ENCODE measurements around the gene ERBB4. TPM values are rescaled to one million over a fixed set of nuclear protein-coding genes. Genes with fewer than 3 reads are reported as not detected.

The ERBB4 gene
- total and polyA plus RNA-seq, 10 of the 15 experiments (the other 5 are each of a cell fraction or from before 2014, with no cell fraction given) = under 0.01 to 0.23 (median 0.01) TPM; not detected in 4

DNA sequence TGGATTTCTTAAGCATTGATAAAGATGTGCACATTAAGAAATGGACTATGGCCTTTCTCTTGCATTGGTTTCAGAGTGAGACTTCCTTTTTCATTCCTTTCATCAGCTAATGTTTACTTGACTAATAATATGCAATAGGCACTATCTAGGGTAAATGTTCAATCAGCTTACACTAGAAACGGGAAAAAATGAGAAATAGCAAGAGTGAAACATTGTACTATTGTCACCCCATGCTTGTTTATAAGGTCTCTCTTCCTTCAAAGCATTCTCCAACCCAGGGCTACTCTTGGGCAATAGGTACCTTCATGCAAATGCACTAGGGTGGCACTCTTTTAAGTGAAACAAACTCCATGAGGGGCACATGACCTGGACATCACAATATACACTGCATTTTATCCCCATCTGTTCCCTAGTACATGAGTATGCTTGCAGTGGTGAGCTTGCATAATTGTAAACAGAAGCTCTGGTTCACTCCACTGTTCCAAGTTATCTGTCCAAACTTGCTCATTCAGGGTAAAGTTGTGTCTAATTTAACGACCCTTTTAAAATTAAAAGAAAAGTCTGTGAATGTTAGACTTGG is 402.3 kb downstream of the ERBB4 start (continued):
- no peak for TF ChIP-seq JUND (IDR thresholded peaks at IDR 0.05; ENCODE audit: low read depth, low read length)
- no peak for TF ChIP-seq BRCA1 (IDR thresholded peaks at IDR 0.05; ENCODE audit: low read depth, low read length)
- TF ChIP-seq, protein P1, sequence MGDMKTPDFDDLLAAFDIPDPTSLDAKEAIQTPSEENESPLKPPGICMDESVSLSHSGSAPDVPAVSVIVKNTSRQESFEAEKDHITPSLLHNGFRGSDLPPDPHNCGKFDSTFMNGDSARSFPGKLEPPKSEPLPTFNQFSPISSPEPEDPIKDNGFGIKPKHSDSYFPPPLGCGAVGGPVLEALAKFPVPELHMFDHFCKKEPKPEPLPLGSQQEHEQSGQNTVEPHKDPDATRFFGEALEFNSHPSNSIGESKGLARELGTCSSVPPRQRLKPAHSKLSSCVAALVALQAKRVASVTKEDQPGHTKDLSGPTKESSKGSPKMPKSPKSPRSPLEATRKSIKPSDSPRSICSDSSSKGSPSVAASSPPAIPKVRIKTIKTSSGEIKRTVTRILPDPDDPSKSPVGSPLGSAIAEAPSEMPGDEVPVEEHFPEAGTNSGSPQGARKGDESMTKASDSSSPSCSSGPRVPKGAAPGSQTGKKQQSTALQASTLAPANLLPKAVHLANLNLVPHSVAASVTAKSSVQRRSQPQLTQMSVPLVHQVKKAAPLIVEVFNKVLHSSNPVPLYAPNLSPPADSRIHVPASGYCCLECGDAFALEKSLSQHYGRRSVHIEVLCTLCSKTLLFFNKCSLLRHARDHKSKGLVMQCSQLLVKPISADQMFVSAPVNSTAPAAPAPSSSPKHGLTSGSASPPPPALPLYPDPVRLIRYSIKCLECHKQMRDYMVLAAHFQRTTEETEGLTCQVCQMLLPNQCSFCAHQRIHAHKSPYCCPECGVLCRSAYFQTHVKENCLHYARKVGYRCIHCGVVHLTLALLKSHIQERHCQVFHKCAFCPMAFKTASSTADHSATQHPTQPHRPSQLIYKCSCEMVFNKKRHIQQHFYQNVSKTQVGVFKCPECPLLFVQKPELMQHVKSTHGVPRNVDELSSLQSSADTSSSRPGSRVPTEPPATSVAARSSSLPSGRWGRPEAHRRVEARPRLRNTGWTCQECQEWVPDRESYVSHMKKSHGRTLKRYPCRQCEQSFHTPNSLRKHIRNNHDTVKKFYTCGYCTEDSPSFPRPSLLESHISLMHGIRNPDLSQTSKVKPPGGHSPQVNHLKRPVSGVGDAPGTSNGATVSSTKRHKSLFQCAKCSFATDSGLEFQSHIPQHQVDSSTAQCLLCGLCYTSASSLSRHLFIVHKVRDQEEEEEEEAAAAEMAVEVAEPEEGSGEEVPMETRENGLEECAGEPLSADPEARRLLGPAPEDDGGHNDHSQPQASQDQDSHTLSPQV (IDR thresholded peaks at IDR 0.05) = no peak

DNA sequence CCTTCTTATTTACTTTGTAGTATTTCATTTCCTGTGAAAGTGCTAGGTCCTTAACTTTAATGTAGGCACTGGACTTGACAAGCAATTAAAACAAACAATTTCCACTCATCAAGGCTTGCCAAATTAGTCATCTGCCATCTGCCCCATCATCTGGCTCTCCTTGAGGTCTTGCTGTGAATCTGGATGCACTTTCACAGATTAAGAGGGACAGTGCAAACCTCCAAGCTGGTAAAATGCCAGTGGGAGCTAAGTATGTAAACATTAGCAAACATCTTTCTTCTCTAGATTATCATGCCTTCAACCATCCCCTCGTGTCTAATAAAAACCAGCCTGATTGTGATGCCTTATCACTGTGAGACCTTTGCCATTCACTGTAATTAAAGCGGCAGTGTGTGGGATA is 402.9 kb downstream of the ERBB4 start:
- 48% methylated on average over 2 of the region's 2 CpGs for WGBS (ENCODE audit: insufficient coverage, insufficient replicate concordance, low lambda C conversion rate, missing lambda C conversion rate)
- Histone ChIP-seq H2AFZ (ENCODE audit: control insufficient read depth, low read depth, low read length) (no peak overlapping the region), H3K9ac (ENCODE audit: control insufficient read depth, insufficient read depth, low read length) (no peak overlapping the region), H3K4me1 (ENCODE audit: control insufficient read depth, insufficient read depth, low read length) (no peaks in the 10 kb centered on the region), H3K9me3 (replicated peaks; ENCODE audit: control insufficient read depth, insufficient read depth, low read length) (no peaks in the 10 kb centered on the region), H3K4me2 (ENCODE audit: control insufficient read depth, insufficient read depth) (no peak overlapping the region), H4K20me1 (ENCODE audit: control insufficient read depth, insufficient read depth) (no peaks in the 10 kb centered on the region), H3K36me3 (ENCODE audit: control insufficient read depth in 2 of 2, insufficient read depth in 2 of 2, low read length in 1 of 2) (no peaks in the 10 kb centered on the region), H3K27me3 (replicated peaks in 1 of 2; ENCODE audit: control insufficient read depth in 2 of 2, insufficient read depth in 2 of 2, low read length in 1 of 2) (no peaks in the 10 kb centered on the region), H3K4me3 (no peak overlapping the region), H3K27ac (ENCODE audit: control insufficient read depth, insufficient read depth) (no peak overlapping the region), H3K79me2 (ENCODE audit: control insufficient read depth, insufficient read depth, low read length) (no peaks in the 10 kb centered on the region)
- ChIA-PET POLR2A (no interaction called here), SMC1A (ENCODE audit: uncharacterized antibody, unreplicated experiment) (interaction anchor here (0.7 to 1.4 kb wide), 4 partner anchors 10 to 205 kb away, joined by 4 to 5 read pairs (median 4); no protein-coding TSS in a partner anchor), CTCF (interaction anchor here (1.0 kb wide), 1 partner anchor 11 kb away, joined by 3 read pairs; no protein-coding TSS in a partner anchor), RAD21 (ENCODE audit: unreplicated experiment) (interaction anchor here (0.5 kb wide), 1 partner anchor 22 kb away, joined by 3 read pairs; no protein-coding TSS in a partner anchor)
- no peak for FAIRE-seq
- TF ChIP-seq SUPT20H (IDR thresholded peaks at IDR 0.05; ENCODE audit: borderline replicate concordance, control insufficient read depth, low read depth, low read length) = no peak
- no peak for TF ChIP-seq DPF2 (IDR thresholded peaks at IDR 0.05)
- intact Hi-C loops (cut with micrococcal nuclease; ENCODE audit: unreplicated experiment) = no loop called here
- in situ Hi-C loops (cut with MboI) = no loop called here
- no peak for ATAC-seq
- no peak for DNase-seq (ENCODE audit: low read depth, low spot score)
- no TSS peak for BruUV-seq (replicated peaks)
